ENCODE measurements around the gene ARL2BP.
"Not testable (repeated sequence)": the region's sequence is repeated elsewhere in the genome, so short reads cannot be mapped to it uniquely, and the experiment has no call there.

Gene ARL2BP

DNA sequence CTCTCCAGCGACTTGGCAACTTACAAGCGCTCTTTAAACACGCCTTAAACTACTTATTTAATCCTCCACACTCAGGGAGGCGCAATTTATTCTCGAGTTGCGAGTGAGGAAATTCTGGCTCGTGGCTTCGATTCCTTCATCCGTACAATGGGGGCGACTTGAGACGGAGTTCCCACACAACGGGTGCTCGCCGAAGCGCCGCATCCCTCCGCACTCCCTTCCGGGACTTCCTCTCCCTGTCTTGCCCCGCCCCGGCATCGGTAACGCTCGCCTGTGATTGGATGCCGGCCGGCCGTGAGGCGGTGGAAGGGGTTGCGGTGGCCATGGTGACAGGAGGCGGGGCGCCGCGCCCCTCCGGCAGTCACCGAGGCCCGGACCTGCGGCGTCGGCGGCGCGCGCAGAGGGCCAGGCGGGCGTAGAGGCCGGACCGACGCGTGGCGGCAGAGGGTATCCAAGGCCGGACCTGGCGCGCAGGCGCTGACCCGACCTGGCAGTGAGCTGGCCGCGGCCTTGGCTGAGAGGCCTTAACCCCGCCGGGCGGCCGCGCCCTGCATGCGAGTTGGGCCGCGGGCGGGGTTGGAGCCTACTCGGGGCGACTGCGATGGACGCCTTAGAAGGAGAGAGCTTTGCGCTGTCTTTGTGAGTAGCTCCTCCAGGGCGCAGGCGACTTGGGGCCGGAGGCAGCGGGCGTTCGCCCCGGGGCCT is at the start of gene ARL2BP:
Gene ARL2BP (plus strand): TSS at position 493 of the 705 bp plus-strand sequence. CDS start 109 bp downstream, at position 602.
- peak; percentile 93 for DNase-seq

DNA sequence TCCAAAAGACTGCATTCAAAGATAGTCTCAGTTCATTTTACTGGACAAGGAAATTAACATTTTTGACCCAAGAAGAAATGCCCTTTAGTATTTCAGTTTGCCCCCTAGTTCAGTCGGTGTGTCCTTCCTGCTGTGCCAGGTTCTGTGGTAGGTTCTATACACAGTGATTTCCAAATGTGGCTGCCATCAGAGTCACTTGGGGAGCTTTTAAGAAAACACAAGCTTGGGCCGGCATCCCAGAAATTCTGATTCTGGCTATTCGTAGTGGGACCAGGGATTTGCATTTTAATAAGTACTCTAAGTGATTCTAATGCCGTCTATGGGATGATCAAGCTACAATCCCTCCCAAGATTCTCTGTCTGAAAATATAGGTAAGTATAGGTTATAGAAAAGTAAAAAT is 48.8 kb upstream of the ARL2BP start:
- DNase-seq, result no peak

DNA sequence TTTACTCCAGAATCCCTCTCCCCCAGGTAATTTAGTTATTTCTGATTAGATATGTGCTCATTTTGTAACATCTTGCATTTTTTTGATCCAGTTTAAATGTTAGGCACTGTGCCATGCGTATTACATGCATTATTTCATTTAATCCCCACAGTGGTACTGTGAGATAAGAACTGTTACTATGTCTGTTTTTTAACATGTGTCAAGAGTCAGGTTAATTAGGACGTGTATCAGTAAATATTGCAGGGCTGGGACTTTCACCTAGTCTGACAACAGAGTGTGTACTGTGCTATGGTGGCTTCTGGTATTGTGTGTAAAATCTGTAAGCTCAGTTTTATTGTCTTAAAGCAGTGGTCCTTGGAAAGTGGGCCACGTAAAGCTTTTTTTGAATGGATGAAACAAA is 48.3 kb upstream of the ARL2BP start:
- DNase-seq, result no peak

DNA sequence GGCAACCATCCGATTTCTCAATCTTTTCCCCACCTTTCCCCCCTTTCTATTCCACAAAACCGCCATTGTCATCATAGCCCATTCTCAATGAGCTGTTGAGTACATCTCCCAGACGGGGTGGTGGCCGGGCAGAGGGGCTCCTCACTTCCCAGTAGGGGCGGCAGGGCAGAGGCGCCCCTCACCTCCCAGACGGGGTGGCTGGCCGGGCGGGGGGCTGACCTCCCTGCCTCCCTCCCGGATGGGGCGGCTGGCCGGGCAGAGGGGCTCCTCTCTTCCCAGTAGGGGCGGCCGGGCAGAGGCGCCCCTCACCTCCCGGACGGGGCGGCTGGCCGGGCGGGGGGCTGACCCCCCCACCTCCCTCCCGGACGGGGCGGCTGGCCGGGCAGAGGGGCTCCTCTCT is 44.7 kb upstream of the ARL2BP start:
- not testable (repeated sequence) for DNase-seq

DNA sequence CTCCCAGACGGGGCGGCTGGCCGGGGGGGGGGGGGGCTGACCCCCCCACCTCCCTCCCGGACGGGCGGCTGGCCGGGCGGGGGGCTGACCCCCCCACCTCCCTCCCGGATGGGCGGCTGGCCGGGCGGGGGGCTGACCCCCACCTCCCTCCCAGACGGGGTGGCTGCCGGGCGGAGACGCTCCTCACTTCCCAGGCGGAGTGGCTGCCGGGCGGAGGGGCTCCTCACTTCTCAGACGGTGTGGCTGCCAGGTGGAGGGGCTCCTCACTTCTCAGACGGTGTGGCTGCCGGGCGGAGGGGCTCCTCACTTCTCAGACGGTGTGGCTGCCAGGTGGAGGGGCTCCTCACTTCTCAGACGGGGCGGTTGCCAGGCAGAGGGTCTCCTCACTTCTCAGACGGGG is 44.1 kb upstream of the ARL2BP start:
- DNase-seq, result not testable (repeated sequence)

DNA sequence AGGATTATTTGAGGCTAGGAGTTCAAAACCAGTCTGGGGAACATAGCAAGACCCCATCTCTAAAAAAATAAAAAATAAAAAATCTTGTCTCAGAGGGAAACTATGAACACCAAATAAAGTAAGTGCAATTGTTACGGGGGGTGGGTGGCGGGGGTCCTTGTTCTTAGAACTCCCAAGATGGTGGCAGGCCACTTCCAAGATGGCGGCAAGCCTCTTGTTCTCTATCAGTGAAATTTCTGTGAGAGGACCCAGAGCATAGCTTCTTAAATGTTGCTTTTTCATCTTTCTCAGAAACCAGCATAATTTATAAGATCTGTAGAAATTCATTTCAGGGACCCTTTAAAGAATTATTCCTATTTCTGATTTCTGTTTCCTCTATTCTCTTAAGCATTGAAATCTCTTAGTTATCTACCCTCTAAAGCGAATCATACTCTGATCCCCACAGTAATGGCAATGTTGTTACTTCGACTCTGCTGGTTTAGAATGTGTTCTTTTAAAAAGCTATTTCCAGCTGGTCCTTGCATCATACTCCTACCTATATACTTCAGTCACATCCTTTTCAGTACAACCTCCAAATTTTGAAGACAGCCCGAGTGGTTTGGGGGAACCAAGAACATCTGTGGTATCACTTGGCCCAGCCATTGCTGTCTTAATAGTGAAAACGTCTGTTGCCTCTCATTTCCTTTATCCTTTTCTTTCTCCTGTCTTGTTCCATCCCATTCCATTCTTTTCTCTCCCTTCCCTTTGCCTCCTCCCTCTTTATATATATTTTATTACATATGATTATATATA is 42.8 kb upstream of the ARL2BP start:
- DNase-seq, result no peak

DNA sequence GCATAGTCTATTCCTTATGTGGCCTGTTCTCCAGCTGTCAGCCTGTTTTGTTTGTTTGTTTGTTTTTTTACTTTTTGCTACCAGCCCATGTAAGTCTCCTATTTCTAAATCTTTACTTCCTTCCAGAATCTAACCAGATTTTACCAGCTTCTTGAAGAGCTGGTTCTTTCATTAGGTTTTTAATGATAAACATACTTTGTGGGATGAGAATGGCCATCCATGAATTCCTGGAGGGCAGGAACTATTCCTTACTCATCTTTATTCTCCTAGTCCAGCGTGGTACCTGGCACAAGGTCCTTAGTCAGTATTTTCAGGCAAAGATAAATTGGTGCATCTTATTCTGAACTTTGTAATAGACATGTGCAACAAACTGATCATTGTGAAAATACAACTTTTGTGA is 41.6 kb upstream of the ARL2BP start:
- no peak for DNase-seq

DNA sequence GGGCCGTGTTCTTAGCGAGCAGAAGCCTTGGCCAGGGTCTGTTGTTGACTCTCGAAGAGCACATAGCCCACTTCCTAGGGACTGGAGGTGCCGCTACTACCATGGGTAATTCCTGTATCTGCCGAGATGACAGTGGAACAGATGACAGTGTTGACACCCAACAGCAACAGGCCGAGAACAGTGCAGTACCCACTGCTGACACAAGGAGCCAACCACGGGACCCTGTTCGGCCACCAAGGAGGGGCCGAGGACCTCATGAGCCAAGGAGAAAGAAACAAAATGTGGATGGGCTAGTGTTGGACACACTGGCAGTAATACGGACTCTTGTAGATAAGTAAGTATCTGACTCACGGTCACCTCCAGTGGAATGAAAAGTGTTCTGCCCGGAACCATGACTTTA is 40.4 kb upstream of the ARL2BP start:
- DNase-seq, result no peak

DNA sequence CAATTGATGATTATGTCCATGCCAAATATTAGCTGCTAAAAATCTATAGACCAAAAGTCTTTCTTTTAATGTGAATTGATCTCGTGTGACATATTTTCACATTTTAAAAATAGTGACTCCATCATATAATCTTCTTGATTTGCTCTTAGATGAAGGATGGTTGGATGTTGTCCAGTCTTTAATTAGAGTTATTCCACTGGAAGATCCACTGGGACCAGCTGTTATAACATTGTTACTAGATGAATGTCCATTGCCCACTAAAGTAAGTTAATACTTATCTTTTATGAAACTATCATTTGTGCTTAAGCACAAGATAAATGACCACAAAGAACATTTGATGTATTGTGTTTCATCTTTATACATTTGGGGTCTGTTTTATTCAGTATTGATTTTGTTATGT is 36.1 kb upstream of the ARL2BP start:
- DNase-seq, result no peak

DNA sequence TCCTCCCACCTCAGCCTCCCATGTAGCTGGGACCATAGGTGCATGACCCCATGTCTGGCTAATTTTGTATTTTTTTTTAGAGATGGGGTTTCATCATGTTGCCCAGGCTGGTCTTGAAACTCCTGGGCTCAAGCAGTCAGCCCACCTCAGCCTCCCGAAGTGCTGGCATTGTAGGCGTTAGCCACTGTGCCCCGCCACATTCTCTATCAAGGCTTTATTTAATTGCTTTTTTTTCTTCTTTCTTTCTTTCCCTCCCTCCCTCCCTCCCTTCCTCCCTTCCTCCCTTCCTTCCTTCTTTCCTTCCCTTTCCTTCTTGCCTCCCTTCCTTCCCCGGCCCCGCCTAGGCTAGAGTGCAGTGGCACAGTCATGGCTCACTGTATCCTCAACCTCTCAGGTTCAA is 35.3 kb upstream of the ARL2BP start:
- DNase-seq, result no peak

DNA sequence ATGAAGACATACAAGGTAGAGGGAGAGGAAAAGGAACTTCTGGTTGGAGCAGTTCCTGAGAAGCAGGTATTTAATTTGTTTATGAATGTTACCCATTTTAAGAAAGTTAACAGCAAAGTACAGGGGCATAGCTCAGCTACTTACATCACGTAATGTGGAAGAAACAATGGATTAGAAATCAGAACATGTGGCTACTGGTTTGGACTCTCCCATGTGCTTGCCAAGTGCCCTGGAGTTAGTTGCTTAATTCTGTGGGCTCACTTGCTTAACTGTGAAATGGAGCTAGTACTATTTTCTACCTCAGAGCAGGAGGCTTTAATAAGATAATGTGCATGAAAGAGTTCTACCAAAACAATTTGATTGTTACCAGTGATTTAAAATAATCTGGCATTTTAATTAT is 31.6 kb upstream of the ARL2BP start:
- no peak for DNase-seq

DNA sequence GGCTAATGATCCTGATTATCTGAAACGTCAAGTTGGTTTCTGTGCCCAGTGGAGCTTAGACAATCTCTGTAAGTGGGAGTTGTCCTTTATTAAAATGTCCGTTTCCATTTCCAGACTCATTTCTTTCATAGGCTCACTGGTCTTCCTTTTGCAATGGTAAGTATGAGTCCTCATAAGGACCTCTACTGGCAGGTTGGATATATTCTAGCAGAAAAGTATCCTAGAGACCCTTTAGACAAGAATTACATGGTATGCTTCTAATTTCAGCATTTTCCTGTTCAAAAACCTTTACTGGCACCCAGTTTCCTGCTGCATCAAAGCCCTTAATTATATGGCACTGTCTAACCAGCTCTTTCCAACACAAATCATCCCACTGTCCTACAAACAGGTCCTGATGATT is 28.1 kb upstream of the ARL2BP start:
- no peak for DNase-seq

DNA sequence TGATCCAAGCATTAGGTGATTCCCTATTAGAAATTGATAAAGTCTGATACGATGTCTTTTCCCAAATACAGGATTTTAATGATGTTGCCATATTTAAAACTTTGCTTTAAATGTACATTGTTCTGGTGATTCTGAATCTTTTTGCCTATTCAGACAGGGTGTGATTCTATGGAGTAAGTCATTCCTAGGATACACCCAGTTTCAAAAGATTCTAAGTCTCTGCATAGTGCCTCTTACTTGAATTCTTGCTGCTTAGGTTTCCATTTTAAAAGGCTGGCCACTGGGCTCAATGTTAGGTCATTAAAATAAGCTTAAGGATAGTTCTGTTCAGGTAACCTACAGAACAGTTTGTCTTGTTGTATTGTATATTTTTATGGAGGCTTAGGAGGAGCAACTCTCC is 22.0 kb upstream of the ARL2BP start:
- DNase-seq, result no peak

DNA sequence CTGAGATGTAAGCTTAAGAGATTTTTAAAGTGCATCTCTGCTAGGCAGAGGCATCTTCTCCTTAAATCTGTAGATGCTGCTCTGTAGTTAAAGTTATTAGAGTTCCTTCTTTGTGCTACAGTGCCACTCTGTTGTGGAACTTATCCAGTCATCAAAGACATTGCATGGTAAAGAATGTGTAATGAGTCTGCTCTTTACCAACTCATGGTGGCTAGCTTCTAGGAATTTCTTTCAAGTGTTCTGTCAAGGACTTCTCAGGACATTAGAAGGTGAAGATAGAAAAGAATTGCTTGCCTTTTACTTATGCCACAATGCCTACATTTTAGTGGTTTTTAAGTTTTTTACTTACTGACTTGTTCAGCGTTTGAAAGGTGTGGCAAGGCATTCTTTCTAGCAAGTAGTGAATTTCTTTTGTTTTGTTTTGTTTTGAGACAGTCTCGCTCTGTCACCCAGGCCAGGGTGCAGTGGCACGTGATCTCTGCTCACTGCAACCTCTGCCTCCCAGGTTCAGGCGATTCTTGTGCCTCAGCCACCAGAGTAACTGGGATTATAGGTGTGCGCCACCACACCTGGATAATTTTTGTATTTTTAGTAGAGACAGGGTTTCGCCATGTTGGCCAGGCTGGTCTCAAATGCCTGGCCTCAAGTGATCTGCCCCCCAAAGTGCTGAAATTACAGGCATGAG is 20.3 kb upstream of the ARL2BP start:
- DNase-seq, result no peak

DNA sequence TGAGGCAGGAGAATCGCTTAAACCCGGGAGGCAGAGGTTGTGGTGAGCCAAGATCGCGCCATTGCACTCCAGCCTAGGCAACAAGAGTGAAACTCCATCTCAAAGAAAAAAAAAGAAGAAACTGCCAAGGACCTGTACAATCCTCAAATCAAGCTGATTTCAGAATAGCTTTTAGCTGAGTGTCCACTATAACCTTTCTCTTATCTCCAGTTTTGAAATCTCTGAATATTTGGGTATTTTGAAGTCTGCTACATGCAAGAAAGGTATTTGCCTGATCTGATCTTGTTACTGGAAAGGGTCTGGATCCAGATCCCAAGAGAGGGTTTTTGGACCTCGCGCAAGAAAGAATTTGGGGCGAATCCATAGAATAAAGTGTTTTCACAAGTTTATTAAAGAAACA is 19.1 kb upstream of the ARL2BP start:
- DNase-seq, result no peak

DNA sequence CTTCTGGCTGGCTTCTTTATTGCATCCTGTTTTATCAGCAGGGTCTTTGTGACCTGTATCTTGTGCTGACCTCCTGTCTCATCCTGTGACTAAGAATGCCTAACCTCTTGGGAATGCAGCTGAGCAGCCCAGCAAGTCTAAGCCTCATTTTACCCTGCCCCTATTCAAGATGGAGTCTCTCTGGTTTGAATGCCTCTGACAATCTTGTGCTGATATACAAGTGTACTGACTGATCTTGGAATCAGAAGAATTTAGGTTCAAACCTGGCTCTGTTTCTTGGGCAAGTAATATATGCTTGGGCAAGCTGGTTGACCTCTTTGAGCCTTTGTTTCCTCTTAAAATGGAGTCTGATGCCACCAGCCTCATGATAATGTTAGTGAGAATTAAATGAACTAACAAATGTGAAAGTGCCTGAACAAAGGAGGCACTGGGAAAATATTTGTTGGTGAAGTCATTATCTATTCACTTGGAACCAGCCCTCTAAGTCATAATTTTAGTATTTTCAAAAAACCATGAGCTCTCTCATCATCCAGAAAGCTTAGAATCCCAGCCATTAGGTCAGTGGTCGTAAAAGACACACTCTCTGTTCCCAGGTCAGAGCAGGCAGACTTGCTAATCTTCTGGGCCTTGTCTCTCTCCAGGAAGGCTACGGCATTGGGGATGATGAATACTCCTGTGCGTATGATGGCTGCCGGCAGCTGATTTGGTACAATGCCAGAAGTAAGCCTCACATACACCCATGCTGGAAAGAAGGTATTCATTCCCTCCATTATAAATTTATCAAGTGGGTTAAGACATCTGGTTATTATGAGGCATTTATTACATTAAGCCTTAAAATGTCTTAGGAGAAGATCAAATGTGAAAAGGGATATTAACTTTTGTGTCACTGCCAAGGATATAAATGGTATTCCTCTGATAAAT is 18.1 kb upstream of the ARL2BP start:
- DNase-seq, result no peak

DNA sequence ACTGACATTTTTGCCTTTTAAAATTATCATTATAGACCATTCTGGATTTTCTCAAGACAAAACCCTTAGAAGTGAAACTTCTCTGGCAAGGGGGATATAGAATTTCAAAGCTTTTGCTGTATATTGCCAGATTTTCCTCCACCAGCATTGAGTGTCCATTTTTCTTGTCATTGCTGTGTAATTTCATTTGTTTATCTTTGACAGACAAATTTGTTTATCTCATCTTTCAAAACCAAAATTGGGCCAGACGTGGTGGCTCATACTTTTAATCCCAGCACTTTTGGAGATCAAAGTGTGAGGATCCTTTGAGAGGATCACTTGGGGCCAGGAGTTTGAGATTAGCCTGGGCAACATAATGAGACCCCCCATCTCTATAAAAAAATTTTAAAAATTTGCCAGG is 16.0 kb upstream of the ARL2BP start:
- no peak for DNase-seq

DNA sequence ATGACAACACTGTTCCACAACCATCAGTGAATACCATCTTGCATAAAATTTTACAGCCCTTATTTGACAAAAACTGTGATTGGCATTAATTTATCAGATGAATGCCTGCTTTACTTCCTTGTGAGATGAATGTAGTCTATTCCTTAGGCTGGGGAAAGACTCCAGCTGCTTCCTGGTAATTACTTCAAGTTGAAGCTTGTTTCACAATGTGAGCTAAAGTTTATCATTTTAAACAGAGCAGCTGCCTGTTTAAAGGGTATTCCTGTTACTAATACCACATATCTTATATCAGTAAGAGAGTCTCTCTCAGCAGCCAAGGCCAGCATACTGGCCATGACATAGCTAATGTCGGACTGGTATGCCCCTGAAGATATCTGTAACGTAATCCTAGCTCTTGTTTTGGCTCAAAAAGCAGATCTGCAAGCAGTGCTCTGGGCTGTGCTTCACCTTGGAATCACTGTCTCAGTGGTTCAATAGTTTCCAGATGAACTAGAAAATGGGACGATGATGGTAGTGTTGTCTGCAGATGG is 13.2 kb upstream of the ARL2BP start:
- no peak for DNase-seq

DNA sequence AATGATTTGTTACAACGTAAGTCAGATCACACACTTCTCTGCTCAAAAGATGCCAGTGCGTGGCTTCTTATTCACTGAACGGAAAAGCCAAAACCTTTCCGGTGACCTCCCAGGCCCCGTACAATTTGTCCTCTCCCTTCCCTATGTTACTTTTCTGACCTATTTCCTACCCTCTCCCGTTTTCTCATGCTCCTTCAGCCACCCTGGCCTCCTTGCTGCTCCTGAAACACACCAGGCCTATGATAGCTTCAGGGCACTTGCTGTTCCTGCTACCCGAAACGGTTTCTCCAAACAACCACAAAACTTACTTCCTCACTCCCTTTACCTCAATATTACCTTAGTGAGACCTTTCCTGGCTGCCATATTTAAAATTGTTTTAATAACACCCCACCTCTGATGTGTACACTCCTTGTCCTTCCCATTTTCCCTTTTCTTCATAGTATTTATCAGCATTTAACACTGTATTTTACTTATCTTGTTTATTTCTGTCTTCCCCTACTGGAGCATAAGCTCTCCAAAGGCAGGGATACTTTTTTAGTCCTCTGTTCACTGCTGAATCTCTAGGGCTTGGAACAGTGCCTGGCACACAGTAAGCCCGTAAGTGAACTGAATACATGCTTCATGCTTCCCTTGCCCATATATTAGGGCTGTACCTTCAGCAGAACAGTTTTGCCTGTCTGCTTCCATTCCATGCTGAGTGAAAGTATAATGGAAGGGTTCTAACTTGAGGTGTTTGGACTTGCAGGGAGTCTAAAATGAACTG is 10.9 kb upstream of the ARL2BP start:
- DNase-seq, result no peak

DNA sequence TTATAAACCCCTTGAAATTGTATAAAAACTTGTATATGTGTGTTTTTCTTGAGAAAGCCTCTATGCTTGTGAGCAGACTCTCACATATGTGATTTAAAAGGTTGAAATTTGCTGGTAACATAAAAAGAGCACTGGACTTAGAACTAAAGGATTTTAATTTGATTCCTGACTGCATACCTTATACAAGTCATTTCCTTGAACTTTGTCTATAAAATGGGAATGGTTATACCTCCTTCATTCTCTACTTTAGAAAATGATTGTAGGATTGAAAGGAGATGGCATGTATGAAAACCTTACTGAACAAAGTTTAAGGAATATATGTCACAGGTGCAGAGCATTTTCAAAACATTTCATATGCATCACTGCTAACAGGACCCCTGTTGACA is 10.4 kb upstream of the ARL2BP start:
- no peak for DNase-seq

DNA sequence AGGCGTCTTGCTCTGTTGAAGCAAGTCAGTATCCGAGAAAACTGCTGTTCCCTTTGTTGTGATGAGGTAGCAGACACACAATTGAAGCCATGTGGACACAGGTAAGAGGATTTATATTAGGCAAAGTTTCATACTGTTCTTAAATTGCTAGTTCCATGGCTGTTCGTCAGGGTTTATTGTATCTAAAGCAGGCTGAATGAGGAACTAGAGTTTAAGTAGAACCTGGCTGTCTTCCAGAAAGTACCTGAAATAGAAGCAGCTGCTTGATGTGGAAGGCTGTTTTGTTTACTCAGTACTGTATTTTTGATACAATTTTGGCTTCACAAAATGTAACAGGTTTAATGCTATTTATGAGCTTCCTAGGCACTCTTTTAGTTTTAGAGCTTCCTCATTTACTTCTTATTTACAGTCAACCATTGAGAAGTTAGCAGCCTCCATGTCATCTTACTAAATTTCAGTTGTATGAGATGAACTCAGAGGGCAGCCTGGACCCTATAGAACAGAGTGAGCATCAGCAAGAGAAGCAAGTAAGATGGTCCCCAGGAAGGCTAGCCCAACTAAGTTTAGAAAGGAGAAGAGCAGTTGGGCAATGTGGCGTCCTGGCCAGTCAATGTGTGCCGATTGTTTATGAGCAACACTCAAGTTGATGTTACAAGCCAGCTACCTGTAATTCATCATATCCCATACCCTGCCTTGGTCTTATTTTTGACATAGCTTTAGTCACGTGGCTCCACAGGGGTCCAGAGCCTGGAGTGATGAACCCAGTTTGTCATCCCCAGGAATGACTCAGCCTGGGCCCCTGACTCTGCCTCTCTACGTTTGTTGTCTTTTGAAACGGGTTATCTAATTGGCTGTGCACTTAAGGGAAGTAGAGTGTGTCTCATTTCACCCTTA is 9.7 kb upstream of the ARL2BP start:
- DNase-seq, result no peak
